GM18951 (cell line): ENCODE results near the gene CFAP157.

Source experiments
- POLR2A ChIP-seq: IDR thresholded peaks from 4 replicates; pipeline ENCODE4 v1.6.1; 2011; ENCODE audit warnings: mild to moderate bottlenecking; ENCODE audit not compliant: insufficient read length, insufficient read depth; ENCODE audit errors: extremely low read depth
- in situ Hi-C: fragments of 300-500 bp; cut with MboI; formaldehyde crosslinking; loops from one replicate; pipeline ENCODE4 v1.12.0; 2022; ENCODE audit warnings: low sequenced_read_pairs, mixed read lengths, inconsistent platforms; ENCODE audit not compliant: unreplicated experiment

Gene CFAP157

GRCh38 chr9:127706836-127707241 is at the start of gene CFAP157:
Gene CFAP157, plus strand, starts transcription at chr9:127706988. Its CDS starts 44 bp downstream, at chr9:127707032.
- TF ChIP-seq POLR2A: no peak
- in situ Hi-C loops: no loop called here

GRCh38 chr9:127658428-127658827 is 48.4 kb upstream of the CFAP157 start:
- no peak for TF ChIP-seq POLR2A
- in situ Hi-C loops: no loop called here

- TF ChIP-seq POLR2A: no peak
- in situ Hi-C loops: no loop called here
Measured at GRCh38 chr9:127660886-127661741, 45.7 kb upstream of the CFAP157 start.

GRCh38 chr9:127662617-127663016 is 44.2 kb upstream of the CFAP157 start:
- in situ Hi-C loops: no loop called here
- TF ChIP-seq POLR2A: no peak

GRCh38 chr9:127664324-127664677 is 42.5 kb upstream of the CFAP157 start:
- no peak for TF ChIP-seq POLR2A
- in situ Hi-C loops: no loop called here

GRCh38 chr9:127664678-127665507 is 41.9 kb upstream of the CFAP157 start:
- no peak for TF ChIP-seq POLR2A
- in situ Hi-C loops: no loop called here

- no peak for TF ChIP-seq POLR2A
- in situ Hi-C loops: no loop called here
Measured at GRCh38 chr9:127667127-127667844, 39.5 kb upstream of the CFAP157 start.

GRCh38 chr9:127667906-127668305 is 38.9 kb upstream of the CFAP157 start:
- in situ Hi-C loops: no loop called here
- TF ChIP-seq POLR2A: no peak

GRCh38 chr9:127673234-127673633 is 33.6 kb upstream of the CFAP157 start:
- in situ Hi-C loops: no loop called here
- TF ChIP-seq POLR2A: no peak

GRCh38 chr9:127676638-127677037 is 30.1 kb upstream of the CFAP157 start:
- in situ Hi-C loops: no loop called here

GRCh38 chr9:127679506-127679905 is 27.3 kb upstream of the CFAP157 start:
- in situ Hi-C loops: no loop called here
- TF ChIP-seq POLR2A: no peak

More at GRCh38 chr9:127676638-127677037, 30.1 kb upstream of the CFAP157 start:
- no peak for TF ChIP-seq POLR2A

GRCh38 chr9:127680226-127680625 is 26.6 kb upstream of the CFAP157 start:
- in situ Hi-C loops: no loop called here
- no peak for TF ChIP-seq POLR2A

- in situ Hi-C loops: no loop called here
- TF ChIP-seq POLR2A: no peak
Measured at GRCh38 chr9:127680846-127681245, 25.9 kb upstream of the CFAP157 start.
